ENCODE results near the gene PAPPA2.

DNA sequence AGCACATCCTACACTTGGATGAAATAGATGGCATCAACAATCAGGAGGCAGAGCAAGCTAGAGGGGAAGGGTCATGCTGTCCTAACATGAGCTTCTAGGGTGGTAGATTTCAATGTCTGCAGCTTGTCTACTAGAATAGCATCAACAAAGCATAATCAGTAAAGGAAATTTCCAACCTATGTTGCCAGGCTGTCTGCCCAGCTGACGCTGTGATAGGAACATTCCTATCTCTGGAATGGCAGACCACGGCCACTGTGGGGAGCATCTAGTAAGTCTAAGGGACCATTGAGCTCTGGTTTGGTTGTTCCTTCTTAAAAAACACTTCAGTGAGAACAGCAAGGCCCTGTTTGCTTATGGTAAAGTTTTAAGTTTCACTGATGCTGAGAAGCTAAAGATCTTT is 206.8 kb downstream of the PAPPA2 start:
- TF ChIP-seq, protein P1, sequence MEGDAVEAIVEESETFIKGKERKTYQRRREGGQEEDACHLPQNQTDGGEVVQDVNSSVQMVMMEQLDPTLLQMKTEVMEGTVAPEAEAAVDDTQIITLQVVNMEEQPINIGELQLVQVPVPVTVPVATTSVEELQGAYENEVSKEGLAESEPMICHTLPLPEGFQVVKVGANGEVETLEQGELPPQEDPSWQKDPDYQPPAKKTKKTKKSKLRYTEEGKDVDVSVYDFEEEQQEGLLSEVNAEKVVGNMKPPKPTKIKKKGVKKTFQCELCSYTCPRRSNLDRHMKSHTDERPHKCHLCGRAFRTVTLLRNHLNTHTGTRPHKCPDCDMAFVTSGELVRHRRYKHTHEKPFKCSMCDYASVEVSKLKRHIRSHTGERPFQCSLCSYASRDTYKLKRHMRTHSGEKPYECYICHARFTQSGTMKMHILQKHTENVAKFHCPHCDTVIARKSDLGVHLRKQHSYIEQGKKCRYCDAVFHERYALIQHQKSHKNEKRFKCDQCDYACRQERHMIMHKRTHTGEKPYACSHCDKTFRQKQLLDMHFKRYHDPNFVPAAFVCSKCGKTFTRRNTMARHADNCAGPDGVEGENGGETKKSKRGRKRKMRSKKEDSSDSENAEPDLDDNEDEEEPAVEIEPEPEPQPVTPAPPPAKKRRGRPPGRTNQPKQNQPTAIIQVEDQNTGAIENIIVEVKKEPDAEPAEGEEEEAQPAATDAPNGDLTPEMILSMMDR (IDR thresholded peaks at IDR 0.05), result no peak
- TF ChIP-seq POLR2A (IDR thresholded peaks at IDR 0.05), result no peak
